Loucy (cell line): Measurements from ENCODE around the gene ABHD11.

Experiments
- H2AFZ ChIP-seq: fragments of 200-600 bp; sonication (generic); 2 replicates; pipeline ENCODE4 v1.6.0; 2016; ENCODE audit warnings: antibody characterized with exemption, mild to moderate bottlenecking, low read length, moderate library complexity
- H3F3A ChIP-seq: fragments of 200-600 bp; 2 replicates; pipeline ENCODE4 v1.6.0; 2016; ENCODE audit warnings: antibody characterized with exemption, low read depth, mild to moderate bottlenecking
- H3K27me3 ChIP-seq: fragments of 200-600 bp; sonication (generic); 2 replicates; pipeline ENCODE4 v1.6.1; 2014; ENCODE audit warnings: low read length, mild to moderate bottlenecking; ENCODE audit not compliant: insufficient read depth, poor library complexity, severe bottlenecking
- H3K36me3 ChIP-seq: fragments of 200-600 bp; sonication (generic); 2 replicates; pipeline ENCODE4 v1.6.1; 2016; ENCODE audit warnings: low read length; ENCODE audit not compliant: insufficient read depth
- H3K4me1 ChIP-seq: fragments of 200-600 bp; sonication (generic); 2 replicates; pipeline ENCODE4 v1.5.1; 2014; ENCODE audit warnings: low read length, mild to moderate bottlenecking; ENCODE audit not compliant: insufficient read depth, poor library complexity, severe bottlenecking
- H3K4me2 ChIP-seq: fragments of 200-600 bp; sonication (generic); 2 replicates; pipeline ENCODE4 v1.6.0; 2014; ENCODE audit warnings: antibody characterized with exemption, low read length, low read depth, mild to moderate bottlenecking; ENCODE audit not compliant: poor library complexity, severe bottlenecking
- H3K4me3 ChIP-seq: fragments of 200-600 bp; sonication (generic); 2 replicates; pipeline ENCODE4 v1.5.1; 2014; ENCODE audit warnings: low read length, mild to moderate bottlenecking, mixed read lengths; ENCODE audit not compliant: poor library complexity, severe bottlenecking
- H3K79me2 ChIP-seq: fragments of 200-600 bp; sonication (generic); 2 replicates; pipeline ENCODE4 v1.6.1; 2014; ENCODE audit warnings: low read length; ENCODE audit not compliant: insufficient read depth
- H3K9ac ChIP-seq: fragments of 200-600 bp; sonication (generic); 2 replicates; pipeline ENCODE4 v1.6.0; 2014; ENCODE audit warnings: mild to moderate bottlenecking, low read depth, low read length, moderate library complexity; ENCODE audit not compliant: poor library complexity, severe bottlenecking
- H3K9me2 ChIP-seq: fragments of 200-600 bp; sonication (generic); replicated peaks from 2 replicates; pipeline ENCODE4 v1.6.1; 2016; ENCODE audit warnings: low read depth, low read length, mixed read lengths
- H3K9me3 ChIP-seq: fragments of 200-600 bp; sonication (generic); 2 replicates; pipeline ENCODE4 v1.6.1; 2014; ENCODE audit warnings: mild to moderate bottlenecking, antibody characterized with exemption, low read length, low read depth; ENCODE audit not compliant: insufficient read depth
- H4K20me1 ChIP-seq: fragments of 200-600 bp; sonication (generic); 2 replicates; pipeline ENCODE4 v1.6.0; 2014; ENCODE audit warnings: antibody characterized with exemption, low read length, mild to moderate bottlenecking; ENCODE audit not compliant: insufficient read depth, poor library complexity, severe bottlenecking
- EZH2phosphoT487 ChIP-seq: fragments of 200-600 bp; IDR thresholded peaks from 2 replicates; pipeline ENCODE4 v1.6.1; 2018; ENCODE audit warnings: antibody characterized with exemption, mild to moderate bottlenecking, moderate library complexity, borderline replicate concordance
- TF ChIP-seq, protein P1 (sequence below): fragments of 200-600 bp; sonication (generic); conservative IDR thresholded peaks from 2 replicates; pipeline ENCODE4 v1.5.1; 2014; ENCODE audit warnings: mild to moderate bottlenecking, antibody characterized with exemption, low read length

The ABHD11 gene

DNA sequence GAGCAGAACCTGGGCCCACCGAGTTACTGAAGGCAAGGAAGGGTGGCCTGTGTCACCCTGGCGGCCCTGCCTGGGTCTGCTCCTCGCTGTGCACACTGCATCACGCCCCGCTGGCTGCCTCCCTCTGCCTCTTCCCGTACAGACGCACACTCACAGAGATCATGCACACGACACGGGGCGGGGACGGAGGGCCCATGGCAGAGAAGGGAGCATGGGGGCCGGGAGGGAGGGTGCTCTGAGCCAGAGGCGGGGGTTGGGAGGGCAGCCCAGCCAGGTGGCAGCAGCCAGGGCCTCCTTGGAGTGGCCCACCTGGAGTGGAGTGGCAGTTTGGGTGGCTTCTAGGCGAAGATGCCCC, 38.6 kb downstream of the ABHD11 start:
- Histone ChIP-seq H3K79me2 (no peaks in the 10 kb centered on the region), H3K4me2 (no peak overlapping the region), H3K9ac (no peak overlapping the region), H3F3A (no peaks in the 10 kb centered on the region), H4K20me1 (no peaks in the 10 kb centered on the region), H3K4me3 (no peak overlapping the region), H3K27me3 (no peaks in the 10 kb centered on the region), H3K36me3 (peaks cover 35% of the 10 kb centered on the region; the same call in 1 of the 2 replicates), H2AFZ (no peak overlapping the region), H3K9me2 (no peaks in the 10 kb centered on the region), H3K4me1 (no peaks in the 10 kb centered on the region), H3K9me3 (no peaks in the 10 kb centered on the region)
- TF ChIP-seq EZH2phosphoT487 = no peak
- TF ChIP-seq, protein P1, sequence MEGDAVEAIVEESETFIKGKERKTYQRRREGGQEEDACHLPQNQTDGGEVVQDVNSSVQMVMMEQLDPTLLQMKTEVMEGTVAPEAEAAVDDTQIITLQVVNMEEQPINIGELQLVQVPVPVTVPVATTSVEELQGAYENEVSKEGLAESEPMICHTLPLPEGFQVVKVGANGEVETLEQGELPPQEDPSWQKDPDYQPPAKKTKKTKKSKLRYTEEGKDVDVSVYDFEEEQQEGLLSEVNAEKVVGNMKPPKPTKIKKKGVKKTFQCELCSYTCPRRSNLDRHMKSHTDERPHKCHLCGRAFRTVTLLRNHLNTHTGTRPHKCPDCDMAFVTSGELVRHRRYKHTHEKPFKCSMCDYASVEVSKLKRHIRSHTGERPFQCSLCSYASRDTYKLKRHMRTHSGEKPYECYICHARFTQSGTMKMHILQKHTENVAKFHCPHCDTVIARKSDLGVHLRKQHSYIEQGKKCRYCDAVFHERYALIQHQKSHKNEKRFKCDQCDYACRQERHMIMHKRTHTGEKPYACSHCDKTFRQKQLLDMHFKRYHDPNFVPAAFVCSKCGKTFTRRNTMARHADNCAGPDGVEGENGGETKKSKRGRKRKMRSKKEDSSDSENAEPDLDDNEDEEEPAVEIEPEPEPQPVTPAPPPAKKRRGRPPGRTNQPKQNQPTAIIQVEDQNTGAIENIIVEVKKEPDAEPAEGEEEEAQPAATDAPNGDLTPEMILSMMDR = no peak

DNA sequence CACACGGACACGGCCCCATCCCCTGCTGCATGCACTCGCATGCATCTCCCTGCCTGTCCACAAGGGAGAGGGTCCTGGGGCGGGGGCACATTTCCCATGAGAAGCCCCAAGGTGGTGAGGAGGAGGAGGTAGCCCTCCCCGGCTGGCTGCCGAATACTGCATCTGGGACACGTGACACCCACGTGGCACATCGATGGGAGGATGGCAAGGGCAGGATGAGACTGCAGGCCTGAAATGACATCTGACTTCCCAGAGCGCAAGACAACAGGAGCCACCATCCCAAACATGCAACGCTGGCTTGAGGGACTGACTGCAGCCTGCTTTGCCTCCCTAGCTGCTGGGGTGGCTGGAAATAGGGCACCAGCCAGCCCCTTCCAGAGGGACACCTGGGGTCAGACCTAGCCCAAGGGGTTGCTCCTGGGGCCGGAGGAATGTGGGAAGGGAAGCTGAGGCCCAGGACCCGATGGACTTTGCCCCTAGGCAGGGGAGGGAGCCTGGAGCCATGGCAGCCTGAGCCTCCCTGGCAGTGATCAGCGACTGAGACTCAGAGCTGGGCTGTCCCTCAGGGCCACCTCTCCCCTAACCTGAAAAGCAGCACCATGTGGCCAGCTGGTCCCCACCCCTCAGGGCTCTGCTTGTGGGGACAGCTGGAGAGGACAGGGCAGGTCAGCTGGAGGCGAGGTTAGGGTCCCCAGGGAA, 39.1 kb downstream of the ABHD11 start:
- no peak for TF ChIP-seq EZH2phosphoT487
- TF ChIP-seq, protein P1 = no peak

DNA sequence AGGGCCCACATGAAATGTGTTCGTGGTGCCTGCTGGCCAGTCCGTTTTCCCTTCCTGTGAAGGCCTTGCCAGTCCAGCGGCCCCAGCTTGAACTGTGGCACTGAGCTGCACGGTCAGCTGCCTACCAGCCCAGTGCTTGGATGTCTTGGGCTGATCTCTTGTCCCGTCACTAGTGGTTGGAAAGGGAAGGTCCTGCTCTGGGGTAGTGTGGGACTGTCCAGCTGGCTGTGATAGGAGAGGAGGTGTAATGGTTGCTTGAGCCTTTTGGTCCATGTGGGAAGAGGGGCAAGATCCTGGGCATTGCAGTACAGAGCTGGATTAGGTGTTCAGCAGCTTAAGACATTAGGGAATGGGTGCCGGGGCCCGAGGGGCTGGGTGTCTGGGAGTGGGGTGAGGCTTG, 40.2 kb downstream of the ABHD11 start:
- Histone ChIP-seq H3K79me2 (no peaks in the 10 kb centered on the region), H3F3A (no peaks in the 10 kb centered on the region), H4K20me1 (no peaks in the 10 kb centered on the region), H3K4me2 (no peak overlapping the region), H3K9ac (no peak overlapping the region), H3K9me2 (no peaks in the 10 kb centered on the region), H3K27me3 (no peaks in the 10 kb centered on the region), H3K4me3 (no peak overlapping the region), H2AFZ (no peak overlapping the region), H3K36me3 (peaks cover 51% of the 10 kb centered on the region; the same call in 1 of the 2 replicates), H3K9me3 (no peaks in the 10 kb centered on the region), H3K4me1 (no peaks in the 10 kb centered on the region)
- TF ChIP-seq, protein P1 = no peak
- no peak for TF ChIP-seq EZH2phosphoT487

More for the DNA sequence above, 39.1 kb downstream of the ABHD11 start:
- H4K20me1 ChIP-seq = no peaks in the 10 kb centered on the region
- no peaks in the 10 kb centered on the region for H3K9me2 ChIP-seq
- no peaks in the 10 kb centered on the region for H3K27me3 ChIP-seq
- H3K4me3 ChIP-seq = no peak overlapping the region
- no peaks in the 10 kb centered on the region for H3K9me3 ChIP-seq
- H3K4me1 ChIP-seq = no peaks in the 10 kb centered on the region
- H3K79me2 ChIP-seq = no peaks in the 10 kb centered on the region
- no peak overlapping the region for H2AFZ ChIP-seq
- no peak overlapping the region for H3K9ac ChIP-seq
- no peaks in the 10 kb centered on the region for H3F3A ChIP-seq
- no peak overlapping the region for H3K4me2 ChIP-seq
- peaks cover 40% of the 10 kb centered on the region; the same call in 1 of the 2 replicates for H3K36me3 ChIP-seq
